ENCODE measurements around the gene PSENEN. TPM values are rescaled to one million over a fixed set of nuclear protein-coding genes. Genes with fewer than 3 reads are reported as not detected.

PSENEN gene
- total and polyA plus RNA-seq, 2 donors (not counting 1 experiment from before 2014, with no cell fraction given): 16.0 to 31.4 TPM

DNA sequence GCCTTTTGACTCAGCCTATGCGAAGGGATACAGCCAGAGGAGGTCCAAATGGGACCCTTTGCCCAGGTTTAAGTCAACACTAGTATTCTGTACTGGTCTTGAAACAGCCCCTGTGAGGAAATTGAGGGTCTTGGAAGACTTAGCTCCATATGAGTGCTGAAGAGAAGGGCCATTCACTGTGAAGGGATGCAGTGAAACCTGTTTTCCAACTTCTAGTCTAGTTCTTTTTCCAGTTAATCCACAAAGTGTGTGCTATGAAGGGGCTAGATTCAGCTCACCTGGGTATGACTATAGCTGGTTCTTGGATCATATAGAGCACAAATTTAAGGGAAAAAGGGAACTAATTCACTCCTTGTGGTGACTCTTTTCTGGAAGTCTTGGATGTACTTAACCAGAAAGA, 37.1 kb upstream of the PSENEN start:
- Histone ChIP-seq H3K4me2 (ENCODE audit: extremely low read depth, insufficient read depth, low read length) (no peak overlapping the region), H3K36me3 (ENCODE audit: control insufficient read depth, insufficient read depth, low read length) (no peaks in the 10 kb centered on the region), H3K4me1 (ENCODE audit: control insufficient read depth, extremely low read depth, insufficient read depth, low read length) (no peaks in the 10 kb centered on the region), H3K27me3 (ENCODE audit: control insufficient read depth, insufficient read depth, low read length) (peaks cover 2% of the 10 kb centered on the region), H3K79me2 (ENCODE audit: control insufficient read depth, insufficient read depth, low read length) (no peaks in the 10 kb centered on the region), H2AFZ (ENCODE audit: low read length) (no peak overlapping the region), H3K9me3 (ENCODE audit: control insufficient read depth, insufficient read depth, low read depth, low read length) (no peaks in the 10 kb centered on the region), H3K27ac (ENCODE audit: insufficient read depth, low read length) (no peak overlapping the region), H4K20me1 (ENCODE audit: control insufficient read depth, extremely low read depth, insufficient read depth, low read length) (no peaks in the 10 kb centered on the region), H3K4me3 (replicated peaks in 1 of 4; ENCODE audit: control extremely low read depth in 1 of 4, insufficient read depth in 1 of 4, low read depth in 3 of 4, low read length in 4 of 4) (no peak overlapping the region), H3K9ac (ENCODE audit: insufficient read depth, low read length) (no peak overlapping the region)
- TF ChIP-seq, protein P1, sequence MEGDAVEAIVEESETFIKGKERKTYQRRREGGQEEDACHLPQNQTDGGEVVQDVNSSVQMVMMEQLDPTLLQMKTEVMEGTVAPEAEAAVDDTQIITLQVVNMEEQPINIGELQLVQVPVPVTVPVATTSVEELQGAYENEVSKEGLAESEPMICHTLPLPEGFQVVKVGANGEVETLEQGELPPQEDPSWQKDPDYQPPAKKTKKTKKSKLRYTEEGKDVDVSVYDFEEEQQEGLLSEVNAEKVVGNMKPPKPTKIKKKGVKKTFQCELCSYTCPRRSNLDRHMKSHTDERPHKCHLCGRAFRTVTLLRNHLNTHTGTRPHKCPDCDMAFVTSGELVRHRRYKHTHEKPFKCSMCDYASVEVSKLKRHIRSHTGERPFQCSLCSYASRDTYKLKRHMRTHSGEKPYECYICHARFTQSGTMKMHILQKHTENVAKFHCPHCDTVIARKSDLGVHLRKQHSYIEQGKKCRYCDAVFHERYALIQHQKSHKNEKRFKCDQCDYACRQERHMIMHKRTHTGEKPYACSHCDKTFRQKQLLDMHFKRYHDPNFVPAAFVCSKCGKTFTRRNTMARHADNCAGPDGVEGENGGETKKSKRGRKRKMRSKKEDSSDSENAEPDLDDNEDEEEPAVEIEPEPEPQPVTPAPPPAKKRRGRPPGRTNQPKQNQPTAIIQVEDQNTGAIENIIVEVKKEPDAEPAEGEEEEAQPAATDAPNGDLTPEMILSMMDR (conservative IDR thresholded peaks at IDR 0.05 in 1 of 2, IDR thresholded peaks at IDR 0.05 in 1 of 2; ENCODE audit: low read depth in 1 of 2, low read length in 2 of 2): no peak
- TF ChIP-seq EZH2 (IDR thresholded peaks at IDR 0.05; ENCODE audit: low read length, missing control alignments): no peak
- no peak for DNase-seq (ENCODE audit: low read depth in 2 of 2)

- TF ChIP-seq, protein P1 (conservative IDR thresholded peaks at IDR 0.05 in 1 of 2, IDR thresholded peaks at IDR 0.05 in 1 of 2; ENCODE audit: low read depth in 1 of 2, low read length in 2 of 2): no peak
- TF ChIP-seq EZH2 (IDR thresholded peaks at IDR 0.05; ENCODE audit: low read length, missing control alignments): no peak
- Histone ChIP-seq H3K9ac (ENCODE audit: insufficient read depth, low read length) (no peak overlapping the region), H3K4me2 (ENCODE audit: extremely low read depth, insufficient read depth, low read length) (no peak overlapping the region), H3K27ac (ENCODE audit: insufficient read depth, low read length) (no peak overlapping the region), H3K36me3 (ENCODE audit: control insufficient read depth, insufficient read depth, low read length) (no peaks in the 10 kb centered on the region), H2AFZ (ENCODE audit: low read length) (no peak overlapping the region), H3K79me2 (ENCODE audit: control insufficient read depth, insufficient read depth, low read length) (no peaks in the 10 kb centered on the region), H4K20me1 (ENCODE audit: control insufficient read depth, extremely low read depth, insufficient read depth, low read length) (no peaks in the 10 kb centered on the region), H3K4me1 (ENCODE audit: control insufficient read depth, extremely low read depth, insufficient read depth, low read length) (peaks cover 1% of the 10 kb centered on the region), H3K27me3 (ENCODE audit: control insufficient read depth, insufficient read depth, low read length) (peaks cover 2% of the 10 kb centered on the region), H3K9me3 (ENCODE audit: control insufficient read depth, insufficient read depth, low read depth, low read length) (no peaks in the 10 kb centered on the region), H3K4me3 (replicated peaks in 1 of 4; ENCODE audit: control extremely low read depth in 1 of 4, insufficient read depth in 1 of 4, low read depth in 3 of 4, low read length in 4 of 4) (no peak overlapping the region)
- no peak for DNase-seq (ENCODE audit: low read depth in 2 of 2)
Measured at GRCh38 chr19:35710784-35711723, 34.4 kb upstream of the PSENEN start.

- Histone ChIP-seq H3K4me3 (replicated peaks in 1 of 4; ENCODE audit: control extremely low read depth in 1 of 4, insufficient read depth in 1 of 4, low read depth in 3 of 4, low read length in 4 of 4) (no peak overlapping the region), H2AFZ (ENCODE audit: low read length) (no peak overlapping the region), H3K79me2 (ENCODE audit: control insufficient read depth, insufficient read depth, low read length) (no peaks in the 10 kb centered on the region), H3K27ac (ENCODE audit: insufficient read depth, low read length) (no peak overlapping the region), H3K9me3 (ENCODE audit: control insufficient read depth, insufficient read depth, low read depth, low read length) (no peaks in the 10 kb centered on the region), H3K27me3 (ENCODE audit: control insufficient read depth, insufficient read depth, low read length) (peaks cover 2% of the 10 kb centered on the region), H3K4me2 (ENCODE audit: extremely low read depth, insufficient read depth, low read length) (no peak overlapping the region), H3K36me3 (ENCODE audit: control insufficient read depth, insufficient read depth, low read length) (no peaks in the 10 kb centered on the region), H3K9ac (ENCODE audit: insufficient read depth, low read length) (no peak overlapping the region), H3K4me1 (ENCODE audit: control insufficient read depth, extremely low read depth, insufficient read depth, low read length) (peaks cover 3% of the 10 kb centered on the region), H4K20me1 (ENCODE audit: control insufficient read depth, extremely low read depth, insufficient read depth, low read length) (no peaks in the 10 kb centered on the region)
- TF ChIP-seq, protein P1 (conservative IDR thresholded peaks at IDR 0.05 in 1 of 2, IDR thresholded peaks at IDR 0.05 in 1 of 2; ENCODE audit: low read depth in 1 of 2, low read length in 2 of 2): no peak
- no peak for TF ChIP-seq EZH2 (IDR thresholded peaks at IDR 0.05; ENCODE audit: low read length, missing control alignments)
- no peak for DNase-seq (ENCODE audit: low read depth in 2 of 2)
Measured at GRCh38 chr19:35712567-35713505, 32.6 kb upstream of the PSENEN start.

All from fibroblast of lung (primary cell).